ENCODE results near the gene TEKTIP1.

DNA sequence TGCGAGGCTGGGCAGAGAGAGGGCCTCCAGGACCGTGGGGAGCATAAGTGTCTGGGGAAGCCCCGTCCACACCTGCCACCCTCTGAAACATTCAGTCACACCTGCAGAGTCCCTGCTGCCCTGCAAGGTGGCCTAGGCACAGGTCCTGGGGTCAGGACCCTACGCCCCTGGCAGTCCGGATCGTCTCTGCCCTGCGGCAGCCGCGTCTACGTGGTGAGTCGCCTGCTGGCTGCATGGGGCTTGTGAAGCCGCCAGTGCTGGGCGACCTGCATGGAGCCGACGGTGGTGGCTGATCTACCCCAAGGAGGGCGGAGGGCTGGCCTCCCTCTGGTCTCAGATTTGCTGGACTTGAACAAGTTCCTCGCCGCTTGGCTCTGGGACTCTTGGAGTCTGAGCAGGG lies 19.8 kb upstream of the TEKTIP1 start:
- TF ChIP-seq, protein P1, sequence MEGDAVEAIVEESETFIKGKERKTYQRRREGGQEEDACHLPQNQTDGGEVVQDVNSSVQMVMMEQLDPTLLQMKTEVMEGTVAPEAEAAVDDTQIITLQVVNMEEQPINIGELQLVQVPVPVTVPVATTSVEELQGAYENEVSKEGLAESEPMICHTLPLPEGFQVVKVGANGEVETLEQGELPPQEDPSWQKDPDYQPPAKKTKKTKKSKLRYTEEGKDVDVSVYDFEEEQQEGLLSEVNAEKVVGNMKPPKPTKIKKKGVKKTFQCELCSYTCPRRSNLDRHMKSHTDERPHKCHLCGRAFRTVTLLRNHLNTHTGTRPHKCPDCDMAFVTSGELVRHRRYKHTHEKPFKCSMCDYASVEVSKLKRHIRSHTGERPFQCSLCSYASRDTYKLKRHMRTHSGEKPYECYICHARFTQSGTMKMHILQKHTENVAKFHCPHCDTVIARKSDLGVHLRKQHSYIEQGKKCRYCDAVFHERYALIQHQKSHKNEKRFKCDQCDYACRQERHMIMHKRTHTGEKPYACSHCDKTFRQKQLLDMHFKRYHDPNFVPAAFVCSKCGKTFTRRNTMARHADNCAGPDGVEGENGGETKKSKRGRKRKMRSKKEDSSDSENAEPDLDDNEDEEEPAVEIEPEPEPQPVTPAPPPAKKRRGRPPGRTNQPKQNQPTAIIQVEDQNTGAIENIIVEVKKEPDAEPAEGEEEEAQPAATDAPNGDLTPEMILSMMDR (conservative IDR thresholded peaks at IDR 0.05 in 1 of 2, IDR thresholded peaks at IDR 0.05 in 1 of 2; ENCODE audit: low read depth in 1 of 2, low read length in 2 of 2): no peak
- no peak for TF ChIP-seq EZH2 (IDR thresholded peaks at IDR 0.05; ENCODE audit: low read length, missing control alignments)
